HepG2 (cell line): ENCODE results near the gene ASH1L. TPM values are rescaled to one million over a fixed set of nuclear protein-coding genes. Genes with fewer than 3 reads are reported as not detected.

Source experiments
- ARNT2 ChIP-seq: sonication (generic); formaldehyde crosslinking; IDR thresholded peaks from 2 replicates; pipeline ENCODE4 v1.8.0; 2022; ENCODE audit warnings: mild to moderate bottlenecking, low read depth, missing genetic modification reagents, moderate library complexity
- ATF7 ChIP-seq, 2 experiments: fragments of 450-650 bp in 1 of 2; sonication (generic) in 1 of 2; formaldehyde crosslinking in 1 of 2; IDR thresholded peaks; 2 replicates each; pipeline versions ENCODE4 v1.4.0 to v1.6.1; 2016 to 2020; ENCODE audit warnings: antibody characterized with exemption in 1 of 2, mild to moderate bottlenecking in 1 of 2, missing genetic modification reagents in 1 of 2
- MBD4 ChIP-seq: IDR thresholded peaks from 2 replicates; pipeline ENCODE4 v1.6.1; 2012; ENCODE audit warnings: low read length, inconsistent platforms, borderline replicate concordance
- MXI1 ChIP-seq: IDR thresholded peaks from 3 replicates; pipeline ENCODE4 v1.6.1; 2012; ENCODE audit warnings: low read depth, low read length, inconsistent platforms, borderline replicate concordance
- RBFOX2 ChIP-seq: fragments of 200-400 bp; formaldehyde crosslinking; IDR thresholded peaks from 2 replicates; pipeline ENCODE4 v1.6.1; 2017; ENCODE audit warnings: low read depth, mild to moderate bottlenecking, low read length
- YY1 ChIP-seq: IDR thresholded peaks from 2 replicates; pipeline ENCODE4 v1.6.1; 2011; ENCODE audit warnings: low read length, low read depth, moderate library complexity, mild to moderate bottlenecking; ENCODE audit not compliant: insufficient read depth, insufficient replicate concordance
- ZC3H4 ChIP-seq: sonication (generic); formaldehyde crosslinking; IDR thresholded peaks from 2 replicates; pipeline ENCODE4 v1.4.0; 2020; ENCODE audit warnings: missing genetic modification reagents, borderline replicate concordance
- ZFP41 ChIP-seq: sonication (generic); formaldehyde crosslinking; IDR thresholded peaks from 2 replicates; pipeline ENCODE4 v1.4.0; 2020; ENCODE audit warnings: mild to moderate bottlenecking, missing genetic modification reagents, borderline replicate concordance
- ZNF782 ChIP-seq: sonication (generic); formaldehyde crosslinking; IDR thresholded peaks from 2 replicates; pipeline ENCODE4 v1.4.0; 2020; ENCODE audit warnings: missing genetic modification reagents, mild to moderate bottlenecking, borderline replicate concordance
- polyA plus RNA-seq, 8 experiments: library from polyadenylated mRNA; depleted of rRNA in 3 of 8; stranded (reverse) in 7 of 8; unstranded in 1 of 8; fragments of >200 nt; fragmentation: Illumina TruSeq in 4 of 8; extraction: Trizol in 4 of 8; gene quantifications; 2 replicates each; pipeline versions ENCODE4 v1.2.1 to v1.2.3, GENCODE V29; 2011 to 2016; ENCODE audit warnings: low read depth in 4 of 8, missing spikeins in 1 of 8, mixed read lengths in 1 of 8; ENCODE audit not compliant: insufficient read depth in 1 of 8
- total RNA-seq, 5 experiments: library from RNA; depleted of rRNA; stranded (reverse); fragments of >200 nt; fragmentation: Illumina TruSeq; extraction: Trizol; gene quantifications; 2 replicates each; pipeline ENCODE4 v1.2.3, GENCODE V29; 2016; ENCODE audit warnings: low read depth in 1 of 5
- TF ChIP-seq, protein P1 (sequence below): sonication (generic); formaldehyde crosslinking; conservative IDR thresholded peaks from 2 replicates; pipeline ENCODE4 v1.8.1; 2023; ENCODE audit warnings: missing genetic modification reagents
- TF ChIP-seq, protein P2 (sequence below): sonication (generic); formaldehyde crosslinking; IDR thresholded peaks from 2 replicates; pipeline ENCODE4 v1.5.0; 2020; ENCODE audit warnings: missing genetic modification reagents
- TF ChIP-seq, protein P3 (sequence below): IDR thresholded peaks from 2 replicates; pipeline ENCODE4 v1.6.1; 2016
- TF ChIP-seq, protein P4 (sequence below): sonication (generic); formaldehyde crosslinking; IDR thresholded peaks from 2 replicates; pipeline ENCODE4 v1.5.0; 2020; ENCODE audit warnings: mild to moderate bottlenecking, missing genetic modification reagents, borderline replicate concordance
- TF ChIP-seq, protein P5 (sequence below): conservative IDR thresholded peaks from 2 replicates; pipeline ENCODE4 v1.6.1; 2018; ENCODE audit warnings: missing genetic modification reagents
- TF ChIP-seq, protein P6 (sequence below): sonication (generic); formaldehyde crosslinking; IDR thresholded peaks from 2 replicates; pipeline ENCODE4 v1.4.0; 2020; ENCODE audit warnings: missing genetic modification reagents, mild to moderate bottlenecking, borderline replicate concordance

Gene ASH1L
- total and polyA plus RNA-seq, 2 of the 13 experiments (the other 11 are each of a cell fraction or from before 2014, with no cell fraction given), result 10.2 to 15.3 TPM

DNA sequence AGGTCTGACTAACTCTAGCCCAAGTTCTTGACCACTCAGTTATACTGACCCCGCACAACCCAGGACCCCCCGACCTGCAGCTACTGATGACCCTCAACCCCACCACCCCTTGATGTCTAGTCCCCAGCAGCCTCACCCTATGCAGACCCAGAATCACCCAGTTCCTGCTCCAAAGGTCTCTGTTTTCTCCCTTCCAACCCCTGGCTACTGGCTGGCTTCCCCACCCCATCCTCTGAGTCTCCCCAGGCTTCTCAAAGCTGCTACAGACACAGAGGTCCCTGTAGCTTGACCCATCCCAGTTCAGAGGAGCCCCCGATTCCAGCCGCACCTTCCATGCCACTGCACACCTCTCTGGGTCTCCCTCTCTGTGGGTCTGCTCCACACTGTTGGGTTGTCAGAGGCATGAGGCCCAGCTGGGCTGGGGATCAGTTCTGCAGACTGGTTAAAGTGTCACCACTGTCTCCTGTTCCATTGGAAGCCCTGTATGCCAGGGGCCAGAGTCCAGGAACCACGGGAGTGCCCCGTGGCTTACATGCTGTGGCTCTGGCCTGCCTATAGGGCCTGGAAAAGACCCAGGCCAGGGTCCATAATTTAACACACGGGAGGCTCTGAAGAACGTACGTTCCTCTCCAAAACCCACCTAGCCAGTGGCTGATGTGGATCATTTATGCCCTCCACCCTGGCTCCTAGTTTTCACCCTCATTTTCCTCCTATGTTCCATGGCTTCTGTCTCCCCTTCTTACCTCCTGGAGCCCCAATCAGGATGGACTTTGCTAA is 261.9 kb downstream of the ASH1L start (continued):
- TF ChIP-seq ARNT2, result peak; percentile 72; the same call in 1 of the 2 replicates
- TF ChIP-seq, protein P1, sequence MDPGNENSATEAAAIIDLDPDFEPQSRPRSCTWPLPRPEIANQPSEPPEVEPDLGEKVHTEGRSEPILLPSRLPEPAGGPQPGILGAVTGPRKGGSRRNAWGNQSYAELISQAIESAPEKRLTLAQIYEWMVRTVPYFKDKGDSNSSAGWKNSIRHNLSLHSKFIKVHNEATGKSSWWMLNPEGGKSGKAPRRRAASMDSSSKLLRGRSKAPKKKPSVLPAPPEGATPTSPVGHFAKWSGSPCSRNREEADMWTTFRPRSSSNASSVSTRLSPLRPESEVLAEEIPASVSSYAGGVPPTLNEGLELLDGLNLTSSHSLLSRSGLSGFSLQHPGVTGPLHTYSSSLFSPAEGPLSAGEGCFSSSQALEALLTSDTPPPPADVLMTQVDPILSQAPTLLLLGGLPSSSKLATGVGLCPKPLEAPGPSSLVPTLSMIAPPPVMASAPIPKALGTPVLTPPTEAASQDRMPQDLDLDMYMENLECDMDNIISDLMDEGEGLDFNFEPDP (CRISPR knock-in tag), result 0 out of 2 replicates have a peak, but pooled peaks have one; percentile 45
- TF ChIP-seq, protein P2, sequence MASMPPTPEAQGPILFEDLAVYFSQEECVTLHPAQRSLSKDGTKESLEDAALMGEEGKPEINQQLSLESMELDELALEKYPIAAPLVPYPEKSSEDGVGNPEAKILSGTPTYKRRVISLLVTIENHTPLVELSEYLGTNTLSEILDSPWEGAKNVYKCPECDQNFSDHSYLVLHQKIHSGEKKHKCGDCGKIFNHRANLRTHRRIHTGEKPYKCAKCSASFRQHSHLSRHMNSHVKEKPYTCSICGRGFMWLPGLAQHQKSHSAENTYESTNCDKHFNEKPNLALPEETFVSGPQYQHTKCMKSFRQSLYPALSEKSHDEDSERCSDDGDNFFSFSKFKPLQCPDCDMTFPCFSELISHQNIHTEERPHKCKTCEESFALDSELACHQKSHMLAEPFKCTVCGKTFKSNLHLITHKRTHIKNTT (CRISPR knock-in tag), result no peak
- TF ChIP-seq, protein P3, sequence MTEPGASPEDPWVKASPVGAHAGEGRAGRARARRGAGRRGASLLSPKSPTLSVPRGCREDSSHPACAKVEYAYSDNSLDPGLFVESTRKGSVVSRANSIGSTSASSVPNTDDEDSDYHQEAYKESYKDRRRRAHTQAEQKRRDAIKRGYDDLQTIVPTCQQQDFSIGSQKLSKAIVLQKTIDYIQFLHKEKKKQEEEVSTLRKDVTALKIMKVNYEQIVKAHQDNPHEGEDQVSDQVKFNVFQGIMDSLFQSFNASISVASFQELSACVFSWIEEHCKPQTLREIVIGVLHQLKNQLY (CRISPR knock-in tag), result peak; percentile 100
- peak; percentile 80; the same call in 1 of the 2 replicates for TF ChIP-seq ZNF782 (CRISPR knock-in tag)
- no peak for TF ChIP-seq RBFOX2
- peak; percentile 67; the same call in 1 of the 2 replicates for TF ChIP-seq MBD4
- no peak for TF ChIP-seq ATF7 (IDR thresholded peaks at IDR 0.05)
- TF ChIP-seq ATF7 (CRISPR knock-in tag; IDR thresholded peaks at IDR 0.05), result 0 out of 2 replicates have a peak, but pooled peaks have one; percentile 50
- TF ChIP-seq, protein P4, sequence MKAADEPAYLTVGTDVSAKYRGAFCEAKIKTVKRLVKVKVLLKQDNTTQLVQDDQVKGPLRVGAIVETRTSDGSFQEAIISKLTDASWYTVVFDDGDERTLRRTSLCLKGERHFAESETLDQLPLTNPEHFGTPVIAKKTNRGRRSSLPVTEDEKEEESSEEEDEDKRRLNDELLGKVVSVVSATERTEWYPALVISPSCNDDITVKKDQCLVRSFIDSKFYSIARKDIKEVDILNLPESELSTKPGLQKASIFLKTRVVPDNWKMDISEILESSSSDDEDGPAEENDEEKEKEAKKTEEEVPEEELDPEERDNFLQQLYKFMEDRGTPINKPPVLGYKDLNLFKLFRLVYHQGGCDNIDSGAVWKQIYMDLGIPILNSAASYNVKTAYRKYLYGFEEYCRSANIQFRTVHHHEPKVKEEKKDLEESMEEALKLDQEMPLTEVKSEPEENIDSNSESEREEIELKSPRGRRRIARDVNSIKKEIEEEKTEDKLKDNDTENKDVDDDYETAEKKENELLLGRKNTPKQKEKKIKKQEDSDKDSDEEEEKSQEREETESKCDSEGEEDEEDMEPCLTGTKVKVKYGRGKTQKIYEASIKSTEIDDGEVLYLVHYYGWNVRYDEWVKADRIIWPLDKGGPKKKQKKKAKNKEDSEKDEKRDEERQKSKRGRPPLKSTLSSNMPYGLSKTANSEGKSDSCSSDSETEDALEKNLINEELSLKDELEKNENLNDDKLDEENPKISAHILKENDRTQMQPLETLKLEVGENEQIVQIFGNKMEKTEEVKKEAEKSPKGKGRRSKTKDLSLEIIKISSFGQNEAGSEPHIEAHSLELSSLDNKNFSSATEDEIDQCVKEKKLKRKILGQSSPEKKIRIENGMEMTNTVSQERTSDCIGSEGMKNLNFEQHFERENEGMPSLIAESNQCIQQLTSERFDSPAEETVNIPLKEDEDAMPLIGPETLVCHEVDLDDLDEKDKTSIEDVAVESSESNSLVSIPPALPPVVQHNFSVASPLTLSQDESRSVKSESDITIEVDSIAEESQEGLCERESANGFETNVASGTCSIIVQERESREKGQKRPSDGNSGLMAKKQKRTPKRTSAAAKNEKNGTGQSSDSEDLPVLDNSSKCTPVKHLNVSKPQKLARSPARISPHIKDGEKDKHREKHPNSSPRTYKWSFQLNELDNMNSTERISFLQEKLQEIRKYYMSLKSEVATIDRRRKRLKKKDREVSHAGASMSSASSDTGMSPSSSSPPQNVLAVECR (CRISPR knock-in tag), result peak; percentile 86
- TF ChIP-seq YY1, result peak; percentile 60
- TF ChIP-seq MXI1, result peak; percentile 86; the same call in 2 of the 3 replicates
- TF ChIP-seq ZC3H4 (CRISPR knock-in tag), result no peak
- TF ChIP-seq ZFP41, result no peak
- TF ChIP-seq, protein P5, sequence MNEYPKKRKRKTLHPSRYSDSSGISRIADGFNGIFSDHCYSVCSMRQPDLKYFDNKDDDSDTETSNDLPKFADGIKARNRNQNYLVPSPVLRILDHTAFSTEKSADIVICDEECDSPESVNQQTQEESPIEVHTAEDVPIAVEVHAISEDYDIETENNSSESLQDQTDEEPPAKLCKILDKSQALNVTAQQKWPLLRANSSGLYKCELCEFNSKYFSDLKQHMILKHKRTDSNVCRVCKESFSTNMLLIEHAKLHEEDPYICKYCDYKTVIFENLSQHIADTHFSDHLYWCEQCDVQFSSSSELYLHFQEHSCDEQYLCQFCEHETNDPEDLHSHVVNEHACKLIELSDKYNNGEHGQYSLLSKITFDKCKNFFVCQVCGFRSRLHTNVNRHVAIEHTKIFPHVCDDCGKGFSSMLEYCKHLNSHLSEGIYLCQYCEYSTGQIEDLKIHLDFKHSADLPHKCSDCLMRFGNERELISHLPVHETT (CRISPR knock-in tag), result 0 out of 2 replicates have a peak, but pooled peaks have one; percentile 33
- TF ChIP-seq, protein P6, sequence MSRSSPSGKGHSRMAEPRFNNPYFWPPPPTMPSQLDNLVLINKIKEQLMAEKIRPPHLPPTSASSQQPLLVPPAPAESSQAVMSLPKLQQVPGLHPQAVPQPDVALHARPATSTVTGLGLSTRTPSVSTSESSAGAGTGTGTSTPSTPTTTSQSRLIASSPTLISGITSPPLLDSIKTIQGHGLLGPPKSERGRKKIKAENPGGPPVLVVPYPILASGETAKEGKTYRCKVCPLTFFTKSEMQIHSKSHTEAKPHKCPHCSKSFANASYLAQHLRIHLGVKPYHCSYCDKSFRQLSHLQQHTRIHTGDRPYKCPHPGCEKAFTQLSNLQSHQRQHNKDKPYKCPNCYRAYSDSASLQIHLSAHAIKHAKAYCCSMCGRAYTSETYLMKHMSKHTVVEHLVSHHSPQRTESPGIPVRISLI, result peak; percentile 52; the same call in 1 of the 2 replicates
